Measurements from ENCODE around the gene ADA.

DNA sequence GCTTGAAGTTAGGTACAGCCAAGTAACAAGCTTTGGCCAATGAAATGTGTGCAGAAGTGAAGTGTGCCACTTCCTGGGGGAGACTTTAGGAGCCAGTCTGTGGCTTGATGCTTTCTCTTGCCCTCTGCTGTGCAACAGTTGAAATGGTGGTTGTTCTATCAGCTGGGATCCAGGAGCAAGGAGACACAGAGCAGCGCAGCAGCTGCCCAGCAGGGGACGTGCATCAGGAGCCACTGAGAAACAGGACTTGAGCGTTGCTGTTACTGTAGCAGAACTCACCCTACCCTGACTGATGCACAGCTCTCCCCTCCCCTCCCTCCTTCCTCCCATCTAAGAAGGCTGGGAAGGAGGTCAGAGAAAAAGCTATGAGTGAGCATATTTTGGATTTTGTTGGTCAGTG, 44.8 kb upstream of the ADA start:
- TF ChIP-seq, protein P1, sequence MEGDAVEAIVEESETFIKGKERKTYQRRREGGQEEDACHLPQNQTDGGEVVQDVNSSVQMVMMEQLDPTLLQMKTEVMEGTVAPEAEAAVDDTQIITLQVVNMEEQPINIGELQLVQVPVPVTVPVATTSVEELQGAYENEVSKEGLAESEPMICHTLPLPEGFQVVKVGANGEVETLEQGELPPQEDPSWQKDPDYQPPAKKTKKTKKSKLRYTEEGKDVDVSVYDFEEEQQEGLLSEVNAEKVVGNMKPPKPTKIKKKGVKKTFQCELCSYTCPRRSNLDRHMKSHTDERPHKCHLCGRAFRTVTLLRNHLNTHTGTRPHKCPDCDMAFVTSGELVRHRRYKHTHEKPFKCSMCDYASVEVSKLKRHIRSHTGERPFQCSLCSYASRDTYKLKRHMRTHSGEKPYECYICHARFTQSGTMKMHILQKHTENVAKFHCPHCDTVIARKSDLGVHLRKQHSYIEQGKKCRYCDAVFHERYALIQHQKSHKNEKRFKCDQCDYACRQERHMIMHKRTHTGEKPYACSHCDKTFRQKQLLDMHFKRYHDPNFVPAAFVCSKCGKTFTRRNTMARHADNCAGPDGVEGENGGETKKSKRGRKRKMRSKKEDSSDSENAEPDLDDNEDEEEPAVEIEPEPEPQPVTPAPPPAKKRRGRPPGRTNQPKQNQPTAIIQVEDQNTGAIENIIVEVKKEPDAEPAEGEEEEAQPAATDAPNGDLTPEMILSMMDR (IDR thresholded peaks at IDR 0.05): no peak
- TF ChIP-seq TAF1 (IDR thresholded peaks at IDR 0.05; ENCODE audit: borderline replicate concordance, low read depth, low read length) (no peak), EP300 (IDR thresholded peaks at IDR 0.05; ENCODE audit: borderline replicate concordance in 1 of 2, low read depth in 1 of 2, low read length in 1 of 2) (no peak), POLR2AphosphoS5 (IDR thresholded peaks at IDR 0.05; ENCODE audit: low read depth, low read length) (no peak), SMC3 (IDR thresholded peaks at IDR 0.05; ENCODE audit: low read depth, low read length) (no peak), MXI1 (IDR thresholded peaks at IDR 0.05; ENCODE audit: low read depth, low read length) (no peak), FOSL2 (IDR thresholded peaks at IDR 0.05; ENCODE audit: borderline replicate concordance, low read depth) (no peak)
- TF ChIP-seq, protein P2, sequence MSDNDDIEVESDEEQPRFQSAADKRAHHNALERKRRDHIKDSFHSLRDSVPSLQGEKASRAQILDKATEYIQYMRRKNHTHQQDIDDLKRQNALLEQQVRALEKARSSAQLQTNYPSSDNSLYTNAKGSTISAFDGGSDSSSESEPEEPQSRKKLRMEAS (IDR thresholded peaks at IDR 0.05; ENCODE audit: low read depth): no peak

Data from SK-N-SH (cell line).